Measurements from ENCODE around the gene PPFIA1.
"Not testable (repeated sequence)": the region's sequence is repeated elsewhere in the genome, so short reads cannot be mapped to it uniquely, and the experiment has no call there.

The PPFIA1 gene

GRCh38 chr11:70271649-70271953 lies 1.1 kb downstream of the PPFIA1 start:
- Mint-ChIP-seq H3K9me3 (no peaks in the 10 kb centered on the region), H3K27me3 (peaks cover 10% of the 10 kb centered on the region), H3K4me3 (peak overlapping the region; percentile 86 to 97), H3K4me1 (peaks cover 52% of the 10 kb centered on the region), H3K27ac (no peak overlapping the region)
- DNase-seq (no peak), ATAC-seq (no peak)

GRCh38 chr11:70272009-70272408 lies 1.5 kb downstream of the PPFIA1 start:
- Mint-ChIP-seq H3K4me1 (peaks cover 52% of the 10 kb centered on the region), H3K9me3 (no peaks in the 10 kb centered on the region), H3K4me3 (peak overlapping the region; percentile 70 to 97), H3K27me3 (peaks cover 10% of the 10 kb centered on the region), H3K27ac (no peak overlapping the region)
- ATAC-seq (no peak), DNase-seq (no peak)

DNA sequence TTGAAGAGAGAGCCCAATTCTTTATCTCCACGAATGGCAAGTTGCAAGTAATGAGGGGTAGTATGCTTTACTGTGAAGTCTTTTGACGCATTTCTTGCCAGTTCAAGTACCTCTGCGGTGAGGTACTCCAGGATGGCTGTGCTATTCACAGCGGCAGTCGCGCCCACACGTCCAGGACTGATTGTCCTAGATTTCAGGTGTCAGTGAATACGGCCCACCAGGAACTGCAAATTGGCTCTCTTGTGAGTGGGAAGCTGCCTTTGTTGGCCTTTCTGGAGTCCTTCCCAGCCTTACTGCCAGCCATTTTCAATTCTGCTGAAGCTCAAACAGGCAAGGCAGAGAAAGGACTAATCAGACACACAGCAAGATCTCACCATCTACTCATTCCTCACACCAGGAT lies 8.5 kb downstream of the PPFIA1 start:
- ATAC-seq (no peak), DNase-seq (no peak)
- no peaks in the 10 kb centered on the region for H3K27me3 Mint-ChIP-seq
- H3K4me3 Mint-ChIP-seq: no peak overlapping the region
- peaks cover 46% of the 10 kb centered on the region for H3K4me1 Mint-ChIP-seq
- no peak overlapping the region for H3K27ac Mint-ChIP-seq
- no peaks in the 10 kb centered on the region for H3K9me3 Mint-ChIP-seq

- Mint-ChIP-seq H3K4me3 (no peak overlapping the region), H3K4me1 (peaks cover 25% of the 10 kb centered on the region), H3K27me3 (no peaks in the 10 kb centered on the region), H3K27ac (no peak overlapping the region), H3K9me3 (no peaks in the 10 kb centered on the region)
- DNase-seq (no peak), ATAC-seq (no peak)
These were observed 10.7 kb downstream of the PPFIA1 start for GRCh38 chr11:70281156-70281609.

- Mint-ChIP-seq H3K4me1 (peaks cover 24% of the 10 kb centered on the region), H3K4me3 (no peak overlapping the region), H3K27me3 (no peaks in the 10 kb centered on the region), H3K27ac (peak overlapping the region in 1 of 2 donors; percentile 44), H3K9me3 (no peaks in the 10 kb centered on the region)
- DNase-seq: no peak
- no peak for ATAC-seq
These were observed 11.5 kb downstream of the PPFIA1 start for GRCh38 chr11:70282012-70282411.

DNA sequence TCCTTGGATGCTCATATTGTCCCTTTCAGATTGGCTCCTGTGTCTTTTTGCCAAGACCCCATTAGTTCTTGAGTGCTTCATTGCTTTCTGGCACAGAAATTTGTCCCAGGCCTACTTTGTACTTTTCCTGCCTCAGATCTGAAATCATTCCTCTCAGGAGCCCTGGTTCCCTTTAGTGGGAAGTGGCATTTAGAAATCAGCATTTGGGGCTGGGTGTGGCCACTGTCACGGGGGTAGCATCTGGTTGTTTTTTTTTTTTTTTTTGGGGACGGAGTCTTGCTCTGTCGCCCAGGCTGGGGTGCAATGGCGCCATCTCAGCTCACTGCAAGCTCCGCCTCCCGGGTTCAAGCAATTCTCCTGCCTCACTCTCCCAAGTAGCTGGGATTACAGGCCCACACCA lies 18.2 kb downstream of the PPFIA1 start:
- no peak for ATAC-seq
- Mint-ChIP-seq H3K27ac (no peak overlapping the region), H3K9me3 (no peaks in the 10 kb centered on the region), H3K27me3 (no peaks in the 10 kb centered on the region), H3K4me1 (no peaks in the 10 kb centered on the region), H3K4me3 (no peak overlapping the region)
- DNase-seq: no peak

- H3K4me1 Mint-ChIP-seq: no peaks in the 10 kb centered on the region
- H3K27me3 Mint-ChIP-seq: no peaks in the 10 kb centered on the region
- DNase-seq (no peak), ATAC-seq (no peak)
- no peak overlapping the region for H3K4me3 Mint-ChIP-seq
- no peak overlapping the region for H3K27ac Mint-ChIP-seq
- no peaks in the 10 kb centered on the region for H3K9me3 Mint-ChIP-seq
These were observed 19.1 kb downstream of the PPFIA1 start for GRCh38 chr11:70289582-70289981.

- H3K4me3 Mint-ChIP-seq: no peak overlapping the region
- DNase-seq: no peak
- ATAC-seq: no peak
- no peaks in the 10 kb centered on the region for H3K9me3 Mint-ChIP-seq
- no peaks in the 10 kb centered on the region for H3K27me3 Mint-ChIP-seq
- H3K27ac Mint-ChIP-seq: no peak overlapping the region
- no peaks in the 10 kb centered on the region for H3K4me1 Mint-ChIP-seq
These were observed 20.0 kb downstream of the PPFIA1 start for GRCh38 chr11:70290361-70291065.

GRCh38 chr11:70292166-70292565 lies 21.7 kb downstream of the PPFIA1 start:
- no peak overlapping the region for H3K27ac Mint-ChIP-seq
- no peaks in the 10 kb centered on the region for H3K27me3 Mint-ChIP-seq
- H3K4me1 Mint-ChIP-seq: no peaks in the 10 kb centered on the region
- H3K4me3 Mint-ChIP-seq: no peak overlapping the region
- DNase-seq (no peak), ATAC-seq (no peak)
- no peaks in the 10 kb centered on the region for H3K9me3 Mint-ChIP-seq

DNA sequence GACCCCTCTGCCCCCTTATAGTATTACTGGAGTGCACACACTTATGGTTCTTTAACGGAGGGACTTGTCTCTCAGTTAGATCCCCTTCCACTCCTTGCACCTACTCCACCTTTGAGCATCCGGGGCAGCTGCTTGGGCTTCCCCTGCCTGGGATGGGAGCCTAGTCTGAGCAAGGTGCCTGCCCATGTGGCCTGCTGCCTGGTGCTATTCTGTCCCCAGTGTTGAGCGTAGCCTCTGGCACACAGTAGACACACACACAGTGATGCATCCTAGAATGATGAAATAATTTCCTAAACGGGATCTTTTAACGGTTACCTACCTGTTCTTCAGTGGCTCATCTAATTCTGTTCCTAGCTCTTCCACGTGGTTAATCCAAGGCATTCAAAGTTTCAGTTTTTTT lies 22.4 kb downstream of the PPFIA1 start:
- Mint-ChIP-seq H3K4me3 (no peak overlapping the region), H3K4me1 (no peaks in the 10 kb centered on the region), H3K27ac (no peak overlapping the region), H3K9me3 (no peaks in the 10 kb centered on the region), H3K27me3 (no peaks in the 10 kb centered on the region)
- DNase-seq (no peak), ATAC-seq (no peak)

- not testable (repeated sequence) for DNase-seq, H3K27me3 Mint-ChIP-seq, H3K4me1 Mint-ChIP-seq, ATAC-seq, H3K9me3 Mint-ChIP-seq, H3K4me3 Mint-ChIP-seq, H3K27ac Mint-ChIP-seq
These were observed 24.7 kb downstream of the PPFIA1 start for GRCh38 chr11:70295166-70295565.

- ATAC-seq (no peak), DNase-seq (no peak)
- peaks cover under 1% of the 10 kb centered on the region for H3K4me1 Mint-ChIP-seq
- H3K27me3 Mint-ChIP-seq: no peaks in the 10 kb centered on the region
- no peak overlapping the region for H3K4me3 Mint-ChIP-seq
- no peaks in the 10 kb centered on the region for H3K9me3 Mint-ChIP-seq
- H3K27ac Mint-ChIP-seq: no peak overlapping the region
These were observed 26.2 kb downstream of the PPFIA1 start for GRCh38 chr11:70296681-70297080.

GRCh38 chr11:70297341-70297740 lies 26.9 kb downstream of the PPFIA1 start:
- Mint-ChIP-seq H3K27me3 (no peaks in the 10 kb centered on the region), H3K27ac (peak overlapping the region in 1 of 2 donors; percentile 29), H3K9me3 (no peaks in the 10 kb centered on the region), H3K4me1 (peaks cover 5% of the 10 kb centered on the region), H3K4me3 (no peak overlapping the region)
- no peak for ATAC-seq
- DNase-seq: no peak

- Mint-ChIP-seq H3K27me3 (no peaks in the 10 kb centered on the region), H3K9me3 (no peaks in the 10 kb centered on the region), H3K27ac (peak overlapping the region in 1 of 2 donors; percentile 67), H3K4me1 (peaks cover 5% of the 10 kb centered on the region), H3K4me3 (no peak overlapping the region)
- DNase-seq: no peak
- ATAC-seq: no peak
These were observed 27.9 kb downstream of the PPFIA1 start for GRCh38 chr11:70298243-70298915.

DNA sequence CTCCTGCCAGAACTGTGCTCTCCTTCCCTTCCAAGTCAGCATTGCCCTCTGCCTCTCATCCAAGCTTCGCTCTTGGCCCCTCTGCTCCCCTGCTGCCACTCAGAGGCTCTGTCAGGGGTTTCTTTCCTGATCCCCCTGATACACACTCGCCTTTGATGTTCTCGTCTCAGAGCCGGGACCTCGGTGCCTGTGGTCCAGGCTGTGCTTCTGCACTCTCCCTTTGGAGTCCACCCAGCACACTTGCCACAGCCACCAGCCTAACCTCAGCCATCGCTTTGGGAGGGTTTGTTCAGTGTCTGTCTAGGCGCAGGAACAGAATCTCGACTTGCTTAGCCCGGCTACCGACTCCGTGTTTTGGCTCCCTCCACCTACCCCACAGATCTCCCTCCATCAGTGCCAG lies 29.1 kb downstream of the PPFIA1 start:
- no peak for DNase-seq
- Mint-ChIP-seq H3K27me3 (no peaks in the 10 kb centered on the region), H3K4me1 (peaks cover 8% of the 10 kb centered on the region), H3K4me3 (no peak overlapping the region), H3K27ac (no peak overlapping the region), H3K9me3 (no peaks in the 10 kb centered on the region)
- no peak for ATAC-seq

GRCh38 chr11:70301191-70301590 lies 30.7 kb downstream of the PPFIA1 start:
- Mint-ChIP-seq H3K27ac (peak overlapping the region; percentile 7 to 85), H3K4me1 (peaks cover 15% of the 10 kb centered on the region), H3K4me3 (no peak overlapping the region), H3K27me3 (no peaks in the 10 kb centered on the region), H3K9me3 (no peaks in the 10 kb centered on the region)
- no peak for ATAC-seq
- DNase-seq: no peak

All from stimulated activated naive CD8-positive, alpha-beta T cell treated with anti-CD3 and anti-CD28 coated beads, Interleukin-15, amount 100 ng/mL, for 72 hours (primary cell).